HEK293 (cell line): Measurements from ENCODE around the gene ZNF530.

Experiments
- BCL6B ChIP-seq: fragments of 450-650 bp; formaldehyde crosslinking; IDR thresholded peaks from 2 replicates; pipeline ENCODE4 v1.5.1; 2017; ENCODE audit warnings: missing biosample characterization, missing genetic modification characterization
- GLI4 ChIP-seq: fragments of 450-650 bp; formaldehyde crosslinking; IDR thresholded peaks from 2 replicates; pipeline ENCODE4 v1.5.1; 2016; ENCODE audit warnings: missing biosample characterization, missing genetic modification characterization
- KLF1 ChIP-seq: fragments of 450-650 bp; formaldehyde crosslinking; IDR thresholded peaks from 2 replicates; pipeline ENCODE4 v1.5.1; 2016; ENCODE audit warnings: missing biosample characterization, missing genetic modification characterization
- OVOL3 ChIP-seq: fragments of 450-650 bp; formaldehyde crosslinking; IDR thresholded peaks from 2 replicates; pipeline ENCODE4 v1.5.1; 2016; ENCODE audit warnings: missing biosample characterization, missing genetic modification characterization
- PRDM2 ChIP-seq: fragments of 450-650 bp; formaldehyde crosslinking; IDR thresholded peaks from 2 replicates; pipeline ENCODE4 v1.5.1; 2016; ENCODE audit warnings: missing biosample characterization, missing genetic modification characterization, borderline replicate concordance
- RBAK ChIP-seq: fragments of 450-650 bp; formaldehyde crosslinking; IDR thresholded peaks from 2 replicates; pipeline ENCODE4 v1.5.1; 2016; ENCODE audit warnings: missing biosample characterization, missing genetic modification characterization
- SP2 ChIP-seq: fragments of 450-650 bp; formaldehyde crosslinking; IDR thresholded peaks from 2 replicates; pipeline ENCODE4 v1.5.1; 2016; ENCODE audit warnings: missing biosample characterization, missing genetic modification characterization
- ZBTB1 ChIP-seq: fragments of 450-650 bp; formaldehyde crosslinking; IDR thresholded peaks from 2 replicates; pipeline ENCODE4 v1.5.1; 2016; ENCODE audit warnings: missing biosample characterization, missing genetic modification characterization
- ZBTB26 ChIP-seq: fragments of 450-650 bp; formaldehyde crosslinking; optimal IDR thresholded peaks from 2 replicates; pipeline ENCODE3; 2016; ENCODE audit warnings: missing biosample characterization, mild to moderate bottlenecking, missing genetic modification characterization
- ZBTB8A ChIP-seq: fragments of 450-650 bp; formaldehyde crosslinking; IDR thresholded peaks from 2 replicates; pipeline ENCODE4 v1.5.1; 2016; ENCODE audit warnings: missing biosample characterization, missing genetic modification characterization
- ZIC2 ChIP-seq: fragments of 450-650 bp; formaldehyde crosslinking; IDR thresholded peaks from 2 replicates; pipeline ENCODE4 v1.5.1; 2016; ENCODE audit warnings: missing biosample characterization, missing genetic modification characterization
- ZNF114 ChIP-seq: fragments of 450-650 bp; formaldehyde crosslinking; IDR thresholded peaks from 2 replicates; pipeline ENCODE4 v1.5.0; 2017; ENCODE audit warnings: missing biosample characterization, missing genetic modification characterization
- ZNF121 ChIP-seq: fragments of 450-650 bp; formaldehyde crosslinking; IDR thresholded peaks from 2 replicates; pipeline ENCODE4 v1.5.1; 2016; ENCODE audit warnings: missing biosample characterization, missing genetic modification characterization
- ZNF23 ChIP-seq: fragments of 450-650 bp; formaldehyde crosslinking; IDR thresholded peaks from 2 replicates; pipeline ENCODE4 v1.5.1; 2016; ENCODE audit warnings: missing biosample characterization, missing genetic modification characterization, borderline replicate concordance
- ZNF292 ChIP-seq: fragments of 450-650 bp; formaldehyde crosslinking; IDR thresholded peaks from 2 replicates; pipeline ENCODE4 v1.5.1; 2016; ENCODE audit warnings: low read depth, missing biosample characterization, missing genetic modification characterization, borderline replicate concordance
- ZNF423 ChIP-seq: fragments of 450-650 bp; formaldehyde crosslinking; IDR thresholded peaks from 2 replicates; pipeline ENCODE4 v1.5.1; 2016; ENCODE audit warnings: missing biosample characterization, missing genetic modification characterization
- ZNF518A ChIP-seq: fragments of 450-650 bp; formaldehyde crosslinking; conservative IDR thresholded peaks from 2 replicates; pipeline ENCODE4 v1.5.1; 2016; ENCODE audit warnings: low read depth, missing biosample characterization, missing genetic modification characterization
- ZNF529 ChIP-seq: fragments of 450-650 bp; formaldehyde crosslinking; IDR thresholded peaks from 2 replicates; pipeline ENCODE4 v1.5.1; 2017; ENCODE audit warnings: missing genetic modification characterization, missing biosample characterization; ENCODE audit not compliant: insufficient replicate concordance
- ZNF561 ChIP-seq: fragments of 450-650 bp; IDR thresholded peaks from 2 replicates; pipeline ENCODE4 v1.5.1; 2018; ENCODE audit warnings: missing biosample characterization, missing genetic modification characterization, borderline replicate concordance
- ZNF600 ChIP-seq: fragments of 450-650 bp; formaldehyde crosslinking; IDR thresholded peaks from 2 replicates; pipeline ENCODE4 v1.5.1; 2016; ENCODE audit warnings: missing biosample characterization, missing genetic modification characterization
- ZNF621 ChIP-seq: fragments of 450-650 bp; formaldehyde crosslinking; IDR thresholded peaks from 2 replicates; pipeline ENCODE4 v1.5.1; 2017; ENCODE audit warnings: missing biosample characterization, missing genetic modification characterization
- ZNF624 ChIP-seq: fragments of 450-650 bp; formaldehyde crosslinking; IDR thresholded peaks from 2 replicates; pipeline ENCODE4 v1.5.1; 2017; ENCODE audit warnings: missing biosample characterization, missing genetic modification characterization
- ZSCAN18 ChIP-seq: fragments of 450-650 bp; formaldehyde crosslinking; IDR thresholded peaks from 2 replicates; pipeline ENCODE4 v1.5.1; 2016; ENCODE audit warnings: missing biosample characterization, missing genetic modification characterization
- ZSCAN23 ChIP-seq: fragments of 450-650 bp; formaldehyde crosslinking; IDR thresholded peaks from 2 replicates; pipeline ENCODE4 v1.5.1; 2016; ENCODE audit warnings: missing biosample characterization, missing genetic modification characterization

ZNF530 gene

GRCh38 chr19:57559404-57560025 lies 40.2 kb upstream of the ZNF530 start, which contains the start of gene ZNF550 (continued):
- TF ChIP-seq ZNF518A (tag by site-specific recombination) = peak; percentile 91
- no peak for TF ChIP-seq ZSCAN18 (tag by site-specific recombination)
- no peak for TF ChIP-seq ZNF423 (tag by site-specific recombination)
- TF ChIP-seq ZIC2 = no peak
- TF ChIP-seq ZNF621 (tag by site-specific recombination) = no peak
- TF ChIP-seq BCL6B (tag by site-specific recombination) = no peak
- no peak for TF ChIP-seq ZNF624
- TF ChIP-seq ZBTB26 (tag by site-specific recombination) = peak; percentile 74
- no peak for TF ChIP-seq ZSCAN23 (tag by site-specific recombination)
- peak; percentile 83 for TF ChIP-seq SP2 (tag by site-specific recombination)
- TF ChIP-seq PRDM2 (tag by site-specific recombination) = no peak
- TF ChIP-seq RBAK (tag by site-specific recombination) = no peak
- no peak for TF ChIP-seq ZBTB1 (tag by site-specific recombination)
- TF ChIP-seq ZNF600 (tag by site-specific recombination) = peak; percentile 52
- TF ChIP-seq ZNF292 (tag by site-specific recombination) = no peak
- peak; percentile 64; the same call in 1 of the 2 replicates for TF ChIP-seq ZNF561 (tag by site-specific recombination)
- TF ChIP-seq ZNF121 (tag by site-specific recombination) = no peak
- no peak for TF ChIP-seq ZBTB8A (tag by site-specific recombination)
- TF ChIP-seq GLI4 (tag by site-specific recombination) = no peak
- no peak for TF ChIP-seq ZNF23 (tag by site-specific recombination)
- TF ChIP-seq ZNF529 (tag by site-specific recombination) = no peak
- peak; percentile 38; the same call in 1 of the 2 replicates for TF ChIP-seq OVOL3
- no peak for TF ChIP-seq ZNF114
- peak; percentile 81 for TF ChIP-seq KLF1 (tag by site-specific recombination)
